Smooth muscle cell (in vitro differentiated cells): Measurements from ENCODE around the gene SALL3. TPM values are rescaled to one million over a fixed set of nuclear protein-coding genes. Genes with fewer than 3 reads are reported as not detected.

Source experiments
- DNase-seq: peaks from one replicate; lab custom pipeline; 2025; ENCODE audit not compliant: unreplicated experiment; lab: John Stamatoyannopoulos, UW
- H2AFZ ChIP-seq: fragments of 200-600 bp; sonication (generic); 2 replicates; pipeline ENCODE4 v1.6.0; 2016; ENCODE audit warnings: antibody characterized with exemption, low read depth, mild to moderate bottlenecking
- H3F3A ChIP-seq: fragments of 200-600 bp; sonication (generic); 2 replicates; pipeline ENCODE4 v1.6.0; 2017; ENCODE audit warnings: antibody characterized with exemption, low read depth
- H3K27ac ChIP-seq: fragments of 200-600 bp; sonication (generic); 2 replicates; pipeline ENCODE4 v1.5.1; 2016; ENCODE audit warnings: low read depth, mild to moderate bottlenecking
- H3K27me3 ChIP-seq: fragments of 200-600 bp; sonication (generic); 2 replicates; pipeline ENCODE4 v1.6.1; 2016; ENCODE audit warnings: low read depth, mild to moderate bottlenecking
- H3K36me3 ChIP-seq: fragments of 200-600 bp; sonication (generic); 2 replicates; pipeline ENCODE4 v1.5.1; 2016; ENCODE audit warnings: low read depth
- H3K4me1 ChIP-seq: fragments of 200-600 bp; sonication (generic); 2 replicates; pipeline ENCODE4 v1.5.1; 2016; ENCODE audit warnings: low read depth
- H3K4me2 ChIP-seq: fragments of 200-600 bp; sonication (generic); 2 replicates; pipeline ENCODE4 v1.6.0; 2016; ENCODE audit warnings: mild to moderate bottlenecking
- H3K4me3 ChIP-seq: fragments of 200-600 bp; sonication (generic); 2 replicates; pipeline ENCODE4 v1.5.1; 2016; ENCODE audit warnings: mild to moderate bottlenecking
- H3K79me2 ChIP-seq: fragments of 200-600 bp; sonication (generic); 2 replicates; pipeline ENCODE4 v1.6.0; 2016; ENCODE audit warnings: low read depth, mild to moderate bottlenecking
- H3K9ac ChIP-seq: fragments of 200-600 bp; sonication (generic); 2 replicates; pipeline ENCODE4 v1.6.0; 2016; ENCODE audit warnings: low read depth
- H3K9me3 ChIP-seq: fragments of 200-600 bp; sonication (generic); replicated peaks from 2 replicates; pipeline ENCODE4 v1.5.1; 2016; ENCODE audit warnings: low read depth
- H4K20me1 ChIP-seq: fragments of 200-600 bp; sonication (generic); 2 replicates; pipeline ENCODE4 v1.6.0; 2016; ENCODE audit warnings: low read depth
- WGBS: methylation state at CpG from one replicate; pipeline ENCODE4 v1.1.7; 2016; ENCODE audit warnings: low lambda C conversion rate; 5-methylcytosine and 5-hydroxymethylcytosine counted together
- polyA plus RNA-seq: library from polyadenylated mRNA; unstranded; fragments of >200 nt; fragmentation: Nextera tagmentation; extraction: Ambion mirVana; gene quantifications from 2 replicates; pipeline ENCODE4 v1.2.1, GENCODE V29; 2016
- total RNA-seq: library from RNA; depleted of rRNA; stranded (reverse); fragments of >200 nt; gene quantifications from 2 replicates; pipeline ENCODE4 v1.2.3, GENCODE V29; 2014
- TF ChIP-seq, protein P1 (sequence below): fragments of 200-600 bp; sonication (generic); IDR thresholded peaks from 2 replicates; pipeline ENCODE4 v1.5.1; 2017; ENCODE audit warnings: borderline replicate concordance, mild to moderate bottlenecking, antibody characterized with exemption; ENCODE audit not compliant: insufficient read depth, poor library complexity, severe bottlenecking

SALL3 gene
- total and polyA plus RNA-seq, 2 experiments from 2014 or later, result 0.81 to 1.00 TPM

DNA sequence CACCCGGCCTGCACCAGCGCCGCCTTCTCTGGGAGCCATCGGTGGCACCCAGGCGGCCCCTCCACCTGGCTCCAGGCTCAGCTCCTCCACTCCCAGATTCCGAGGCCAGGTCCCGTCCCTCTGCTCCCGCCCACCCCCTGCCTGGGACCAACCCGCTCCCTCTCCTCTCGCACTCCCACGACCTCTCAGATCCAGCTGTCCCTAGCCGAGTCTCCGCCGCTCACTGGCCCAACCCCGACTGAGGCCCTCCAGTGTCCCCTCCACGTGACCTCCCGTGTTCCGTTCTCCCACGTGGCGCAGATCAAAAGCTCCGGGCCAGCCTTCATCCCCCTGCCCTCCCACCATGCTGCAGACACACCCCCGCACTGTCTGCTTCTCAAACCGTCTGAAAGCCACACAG is 14.4 kb upstream of the SALL3 start:
- H2AFZ ChIP-seq, result no peak overlapping the region
- H3K4me1 ChIP-seq, result no peaks in the 10 kb centered on the region
- no peaks in the 10 kb centered on the region for H3K79me2 ChIP-seq
- H3K9ac ChIP-seq, result no peak overlapping the region
- H3K4me2 ChIP-seq, result no peak overlapping the region
- no peak overlapping the region for H3K4me3 ChIP-seq
- no peak overlapping the region for H3K27ac ChIP-seq
- TF ChIP-seq, protein P1, sequence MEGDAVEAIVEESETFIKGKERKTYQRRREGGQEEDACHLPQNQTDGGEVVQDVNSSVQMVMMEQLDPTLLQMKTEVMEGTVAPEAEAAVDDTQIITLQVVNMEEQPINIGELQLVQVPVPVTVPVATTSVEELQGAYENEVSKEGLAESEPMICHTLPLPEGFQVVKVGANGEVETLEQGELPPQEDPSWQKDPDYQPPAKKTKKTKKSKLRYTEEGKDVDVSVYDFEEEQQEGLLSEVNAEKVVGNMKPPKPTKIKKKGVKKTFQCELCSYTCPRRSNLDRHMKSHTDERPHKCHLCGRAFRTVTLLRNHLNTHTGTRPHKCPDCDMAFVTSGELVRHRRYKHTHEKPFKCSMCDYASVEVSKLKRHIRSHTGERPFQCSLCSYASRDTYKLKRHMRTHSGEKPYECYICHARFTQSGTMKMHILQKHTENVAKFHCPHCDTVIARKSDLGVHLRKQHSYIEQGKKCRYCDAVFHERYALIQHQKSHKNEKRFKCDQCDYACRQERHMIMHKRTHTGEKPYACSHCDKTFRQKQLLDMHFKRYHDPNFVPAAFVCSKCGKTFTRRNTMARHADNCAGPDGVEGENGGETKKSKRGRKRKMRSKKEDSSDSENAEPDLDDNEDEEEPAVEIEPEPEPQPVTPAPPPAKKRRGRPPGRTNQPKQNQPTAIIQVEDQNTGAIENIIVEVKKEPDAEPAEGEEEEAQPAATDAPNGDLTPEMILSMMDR, result no peak
- H3K27me3 ChIP-seq, result peaks cover 19% of the 10 kb centered on the region
- H3K36me3 ChIP-seq, result no peaks in the 10 kb centered on the region
- no peaks in the 10 kb centered on the region for H3K9me3 ChIP-seq
- WGBS, result 92% methylated on average over 23 of the region's 23 CpGs
- no peaks in the 10 kb centered on the region for H4K20me1 ChIP-seq
- no peak for DNase-seq
- H3F3A ChIP-seq, result no peaks in the 10 kb centered on the region

DNA sequence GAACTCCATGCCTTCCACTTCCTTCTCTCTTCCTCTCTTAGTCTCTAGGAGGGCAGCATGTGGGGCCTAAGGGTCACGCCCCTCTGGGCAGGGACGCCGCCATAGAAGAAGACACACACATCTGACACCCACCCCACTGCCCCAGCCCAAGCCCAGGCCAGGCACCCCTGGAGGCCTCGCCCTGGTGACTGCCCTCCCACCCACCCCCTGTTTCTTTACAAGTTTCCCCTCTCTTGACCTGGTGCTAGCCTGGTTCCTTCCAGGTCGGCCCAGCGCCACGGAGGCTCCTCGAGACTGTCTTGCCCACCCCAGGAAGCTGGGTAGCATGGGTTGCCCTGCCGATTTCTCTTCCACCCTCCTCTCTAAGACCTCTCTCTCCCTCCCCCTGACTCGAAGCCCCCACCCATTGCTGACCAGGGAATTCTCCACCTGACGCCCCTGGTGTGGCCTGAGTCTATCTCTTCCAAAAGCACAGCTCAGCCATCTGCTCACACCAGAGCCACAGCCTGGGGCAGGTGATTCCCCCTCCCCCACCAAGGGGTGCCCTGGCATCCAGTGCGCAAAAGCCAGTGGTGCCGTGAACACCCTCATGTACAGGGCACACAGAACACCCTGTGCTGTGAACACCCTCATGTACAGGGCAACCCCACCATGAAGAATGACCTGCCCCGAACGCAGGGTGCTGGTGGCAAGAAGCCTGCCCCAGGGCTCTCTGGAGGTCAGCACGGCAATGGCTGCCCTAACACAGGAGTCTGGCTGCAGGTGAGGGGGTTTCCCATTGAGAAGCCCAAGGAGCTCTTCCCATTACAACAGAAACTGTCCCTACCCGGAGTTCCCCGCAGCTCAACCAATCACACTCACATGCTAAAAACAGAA is 13.5 kb upstream of the SALL3 start:
- no peaks in the 10 kb centered on the region for H3K79me2 ChIP-seq
- no peaks in the 10 kb centered on the region for H3K4me1 ChIP-seq
- H4K20me1 ChIP-seq, result no peaks in the 10 kb centered on the region
- H2AFZ ChIP-seq, result no peak overlapping the region
- WGBS, result 89% methylated on average over 9 of the region's 18 CpGs
- H3K36me3 ChIP-seq, result no peaks in the 10 kb centered on the region
- H3K27me3 ChIP-seq, result peaks cover 27% of the 10 kb centered on the region
- TF ChIP-seq, protein P1, result no peak
- H3K4me3 ChIP-seq, result no peak overlapping the region
- no peak overlapping the region for H3K9ac ChIP-seq
- H3K27ac ChIP-seq, result no peak overlapping the region
- no peaks in the 10 kb centered on the region for H3F3A ChIP-seq
- no peak for DNase-seq
- H3K9me3 ChIP-seq, result no peaks in the 10 kb centered on the region
- no peak overlapping the region for H3K4me2 ChIP-seq

DNA sequence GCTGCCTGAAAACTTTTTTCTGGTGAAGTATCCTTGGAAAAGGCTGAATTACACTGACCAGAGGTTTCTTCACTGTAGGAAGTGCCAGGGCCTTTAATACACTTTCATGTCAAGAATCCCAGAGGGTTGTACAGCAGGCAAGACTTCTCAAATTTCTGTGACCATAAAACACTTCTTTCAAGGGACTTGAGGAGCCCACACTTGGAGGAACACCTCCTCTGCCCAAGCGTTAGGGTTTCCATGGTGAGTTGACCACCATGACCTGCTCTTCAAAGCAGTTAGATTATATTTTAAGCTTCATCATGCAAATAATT is 12.9 kb upstream of the SALL3 start:
- H2AFZ ChIP-seq, result no peak overlapping the region
- no peaks in the 10 kb centered on the region for H3K9me3 ChIP-seq
- H3K27me3 ChIP-seq, result peaks cover 32% of the 10 kb centered on the region
- H4K20me1 ChIP-seq, result no peaks in the 10 kb centered on the region
- no peak overlapping the region for H3K4me3 ChIP-seq
- WGBS, result 90% methylated on average over 1 of the region's 1 CpG
- H3K36me3 ChIP-seq, result no peaks in the 10 kb centered on the region
- H3K9ac ChIP-seq, result no peak overlapping the region
- H3F3A ChIP-seq, result no peaks in the 10 kb centered on the region
- H3K4me2 ChIP-seq, result no peak overlapping the region
- H3K27ac ChIP-seq, result no peak overlapping the region
- TF ChIP-seq, protein P1, result no peak
- no peaks in the 10 kb centered on the region for H3K4me1 ChIP-seq
- no peaks in the 10 kb centered on the region for H3K79me2 ChIP-seq
- DNase-seq, result no peak

DNA sequence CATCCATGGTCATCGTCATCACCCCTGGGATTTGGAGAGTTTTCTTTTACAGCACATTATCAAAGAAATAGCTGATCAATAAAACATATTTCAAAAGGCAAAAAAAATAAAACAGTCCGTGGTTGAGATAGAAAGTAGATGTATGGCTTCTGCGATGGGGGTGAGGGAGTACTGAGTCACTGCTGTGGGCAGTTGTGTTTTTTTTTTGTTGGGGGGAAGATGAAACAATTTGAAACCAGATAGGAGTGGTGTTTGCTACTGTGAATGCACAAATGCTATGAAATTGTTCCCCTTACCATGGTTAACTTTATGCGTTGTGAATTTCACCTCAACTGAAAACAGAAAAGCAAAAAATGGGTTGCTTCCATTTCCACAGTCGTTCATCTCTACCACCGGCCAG is 11.9 kb upstream of the SALL3 start:
- Histone ChIP-seq H3F3A (no peaks in the 10 kb centered on the region), H3K27me3 (peaks cover 41% of the 10 kb centered on the region), H3K79me2 (no peaks in the 10 kb centered on the region), H3K9ac (no peak overlapping the region), H4K20me1 (no peaks in the 10 kb centered on the region), H2AFZ (no peak overlapping the region), H3K9me3 (no peaks in the 10 kb centered on the region), H3K4me2 (no peak overlapping the region), H3K4me1 (no peaks in the 10 kb centered on the region), H3K4me3 (no peak overlapping the region), H3K27ac (no peak overlapping the region), H3K36me3 (no peaks in the 10 kb centered on the region)
- DNase-seq, result no peak
- 81% methylated on average over 6 of the region's 6 CpGs for WGBS
- TF ChIP-seq, protein P1, result no peak
